ENCODE data around the gene ENO3. TPM values are rescaled to one million over a fixed set of nuclear protein-coding genes. Genes with fewer than 3 reads are reported as not detected.

Gene ENO3
- total RNA-seq, 4 donors from 2014 or later, result 2.5 to 211 (median 12.9) TPM

DNA sequence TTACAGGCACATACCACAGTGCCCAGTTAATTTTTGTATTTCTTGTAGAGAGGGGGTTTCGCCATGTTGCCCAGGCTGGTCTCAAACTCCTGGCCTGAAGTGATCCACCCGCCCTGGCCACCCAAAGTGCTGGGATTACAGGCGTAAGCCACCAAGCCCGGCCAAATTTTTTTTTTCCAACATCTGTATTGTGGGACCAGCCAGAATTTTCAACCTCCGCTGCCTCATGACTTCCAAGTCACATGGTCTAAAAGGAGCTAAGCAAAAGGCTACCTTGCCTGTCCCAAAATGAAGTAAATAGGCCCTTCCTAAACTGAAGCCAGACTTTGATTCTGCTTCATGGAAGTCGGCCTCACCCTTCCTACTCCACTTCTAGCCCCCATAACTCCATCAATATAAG is 20.9 kb downstream of the ENO3 start:
- H3K36me3 ChIP-seq, result peaks cover 0 to 40% (median 8%) of the 10 kb centered on the region in 4 donors
- H3K9me3 ChIP-seq, result no peaks in the 10 kb centered on the region
- H3K27ac ChIP-seq, result peak overlapping the region in 1 of 4 donors; percentile 3
- in situ Hi-C loops (cut with MboI; ENCODE audit: low pct_ligation_motif_present in 1 of 4, low pct_unique_long_range_greater_than_20kb in 1 of 4, low sequenced_read_pairs in 3 of 4) (loop anchor here in 1 of 4 donors (10.0 kb wide), 1 partner anchor 57 kb away; no protein-coding TSS in a partner anchor), intact Hi-C loops (cut with DNase I; ENCODE audit: low total_unique reads) (loop anchor here (10.0 kb wide), 1 partner anchor 93 kb away; no protein-coding TSS in a partner anchor)
- 84% methylated on average over 6 of the region's 6 CpGs; no CpG with 5 or more reads in 1 of the 2 donors for WGBS, 2 donors (ENCODE audit: low coverage in 1 of 2)
- TF ChIP-seq EP300 (IDR thresholded peaks at IDR 0.05; ENCODE audit: low read depth) (no peak), POLR2A (IDR thresholded peaks at IDR 0.05) (no peak), POLR2AphosphoS5 (IDR thresholded peaks at IDR 0.05) (no peak)
- TF ChIP-seq, protein P1, sequence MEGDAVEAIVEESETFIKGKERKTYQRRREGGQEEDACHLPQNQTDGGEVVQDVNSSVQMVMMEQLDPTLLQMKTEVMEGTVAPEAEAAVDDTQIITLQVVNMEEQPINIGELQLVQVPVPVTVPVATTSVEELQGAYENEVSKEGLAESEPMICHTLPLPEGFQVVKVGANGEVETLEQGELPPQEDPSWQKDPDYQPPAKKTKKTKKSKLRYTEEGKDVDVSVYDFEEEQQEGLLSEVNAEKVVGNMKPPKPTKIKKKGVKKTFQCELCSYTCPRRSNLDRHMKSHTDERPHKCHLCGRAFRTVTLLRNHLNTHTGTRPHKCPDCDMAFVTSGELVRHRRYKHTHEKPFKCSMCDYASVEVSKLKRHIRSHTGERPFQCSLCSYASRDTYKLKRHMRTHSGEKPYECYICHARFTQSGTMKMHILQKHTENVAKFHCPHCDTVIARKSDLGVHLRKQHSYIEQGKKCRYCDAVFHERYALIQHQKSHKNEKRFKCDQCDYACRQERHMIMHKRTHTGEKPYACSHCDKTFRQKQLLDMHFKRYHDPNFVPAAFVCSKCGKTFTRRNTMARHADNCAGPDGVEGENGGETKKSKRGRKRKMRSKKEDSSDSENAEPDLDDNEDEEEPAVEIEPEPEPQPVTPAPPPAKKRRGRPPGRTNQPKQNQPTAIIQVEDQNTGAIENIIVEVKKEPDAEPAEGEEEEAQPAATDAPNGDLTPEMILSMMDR (IDR thresholded peaks at IDR 0.05), result no peak
- H3K27me3 ChIP-seq, result no peaks in the 10 kb centered on the region
- H3K4me3 ChIP-seq, result no peak overlapping the region
- peaks cover 12 to 20% (median 16%) of the 10 kb centered on the region in 4 donors for H3K4me1 ChIP-seq
- DNase-seq, result no peak

DNA sequence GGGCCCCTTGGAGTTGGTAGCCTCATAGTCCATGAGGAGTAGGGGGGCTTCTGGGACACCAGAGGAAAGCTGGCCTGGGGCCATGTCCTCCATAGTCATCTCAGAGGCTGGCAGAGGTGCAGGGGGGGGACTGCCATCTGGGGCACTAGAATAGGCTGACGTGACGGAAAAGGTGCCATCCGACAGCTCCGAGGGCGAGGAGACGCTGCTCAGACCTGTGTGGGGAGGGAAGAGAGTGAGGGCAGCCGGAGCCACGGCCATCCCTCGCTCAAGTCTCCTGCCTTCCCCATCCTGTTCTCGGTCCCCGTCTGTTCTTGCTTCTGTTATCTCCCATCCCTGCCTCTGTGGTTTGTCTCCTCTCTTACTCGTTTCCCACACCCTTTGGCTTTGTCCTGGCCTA is 21.4 kb downstream of the ENO3 start:
- Histone ChIP-seq H3K4me1 (peaks cover 12 to 20% (median 16%) of the 10 kb centered on the region in 4 donors), H3K27me3 (no peaks in the 10 kb centered on the region), H3K9me3 (no peaks in the 10 kb centered on the region), H3K4me3 (no peak overlapping the region), H3K36me3 (peaks cover 0 to 45% (median 11%) of the 10 kb centered on the region in 4 donors), H3K27ac (peak overlapping the region in 1 of 4 donors; percentile 3)
- in situ Hi-C loops (cut with MboI; ENCODE audit: low pct_ligation_motif_present in 1 of 4, low pct_unique_long_range_greater_than_20kb in 1 of 4, low sequenced_read_pairs in 3 of 4), result loop anchor here in 1 of 4 donors (10.0 kb wide), 1 partner anchor 58 kb away; no protein-coding TSS in a partner anchor
- intact Hi-C loops (cut with DNase I; ENCODE audit: low total_unique reads), result loop anchor here (10.0 kb wide), 1 partner anchor 92 kb away; no protein-coding TSS in a partner anchor
- no peak for DNase-seq
- TF ChIP-seq POLR2AphosphoS5 (IDR thresholded peaks at IDR 0.05) (peak in 1 of 3 donors; percentile 15), POLR2A (IDR thresholded peaks at IDR 0.05) (no peak)
- 89% methylated on average over 12 of the region's 12 CpGs; no CpG with 5 or more reads in 1 of the 2 donors for WGBS, 2 donors (ENCODE audit: low coverage in 1 of 2)

DNA sequence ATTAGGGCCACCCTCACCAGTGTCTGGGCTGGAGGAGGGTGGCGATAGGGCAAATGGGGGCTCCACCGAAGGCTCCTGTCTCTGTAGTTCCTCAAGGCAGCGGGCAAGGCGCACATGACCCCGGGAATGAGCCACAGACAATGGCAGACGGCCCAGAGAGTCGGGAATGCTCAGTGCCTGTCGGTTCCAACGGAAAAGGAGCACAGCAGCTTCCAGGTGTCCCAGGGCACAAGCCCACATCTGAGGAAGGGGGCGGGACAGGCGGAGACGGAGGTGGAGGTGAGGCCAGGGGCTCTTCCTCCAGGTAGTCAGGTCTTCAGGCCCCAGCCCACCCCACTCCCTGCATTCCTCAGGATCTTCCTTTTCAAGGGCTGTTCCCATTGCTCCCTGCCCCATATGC is 21.8 kb downstream of the ENO3 start:
- H3K36me3 ChIP-seq, result peaks cover 0 to 47% (median 13%) of the 10 kb centered on the region in 4 donors
- no peak overlapping the region for H3K27ac ChIP-seq
- no peaks in the 10 kb centered on the region for H3K27me3 ChIP-seq
- no peak overlapping the region for H3K4me3 ChIP-seq
- in situ Hi-C loops (cut with MboI; ENCODE audit: low pct_ligation_motif_present in 1 of 4, low pct_unique_long_range_greater_than_20kb in 1 of 4, low sequenced_read_pairs in 3 of 4) (loop anchor here in 1 of 4 donors (10.0 kb wide), 1 partner anchor 58 kb away; no protein-coding TSS in a partner anchor), intact Hi-C loops (cut with DNase I; ENCODE audit: low total_unique reads) (loop anchor here (10.0 kb wide), 1 partner anchor 92 kb away; no protein-coding TSS in a partner anchor)
- TF ChIP-seq, protein P1 (IDR thresholded peaks at IDR 0.05), result no peak
- no peak for TF ChIP-seq EP300 (IDR thresholded peaks at IDR 0.05; ENCODE audit: low read depth)
- TF ChIP-seq POLR2A (IDR thresholded peaks at IDR 0.05), result no peak
- no peak for TF ChIP-seq POLR2AphosphoS5 (IDR thresholded peaks at IDR 0.05)
- 92 to 100% methylated on average over 4 to 12 of the region's 12 CpGs for WGBS, 2 donors (ENCODE audit: low coverage in 1 of 2)
- H3K9me3 ChIP-seq, result no peaks in the 10 kb centered on the region
- no peak for DNase-seq
- H3K4me1 ChIP-seq, result peaks cover 12 to 20% (median 16%) of the 10 kb centered on the region in 4 donors

DNA sequence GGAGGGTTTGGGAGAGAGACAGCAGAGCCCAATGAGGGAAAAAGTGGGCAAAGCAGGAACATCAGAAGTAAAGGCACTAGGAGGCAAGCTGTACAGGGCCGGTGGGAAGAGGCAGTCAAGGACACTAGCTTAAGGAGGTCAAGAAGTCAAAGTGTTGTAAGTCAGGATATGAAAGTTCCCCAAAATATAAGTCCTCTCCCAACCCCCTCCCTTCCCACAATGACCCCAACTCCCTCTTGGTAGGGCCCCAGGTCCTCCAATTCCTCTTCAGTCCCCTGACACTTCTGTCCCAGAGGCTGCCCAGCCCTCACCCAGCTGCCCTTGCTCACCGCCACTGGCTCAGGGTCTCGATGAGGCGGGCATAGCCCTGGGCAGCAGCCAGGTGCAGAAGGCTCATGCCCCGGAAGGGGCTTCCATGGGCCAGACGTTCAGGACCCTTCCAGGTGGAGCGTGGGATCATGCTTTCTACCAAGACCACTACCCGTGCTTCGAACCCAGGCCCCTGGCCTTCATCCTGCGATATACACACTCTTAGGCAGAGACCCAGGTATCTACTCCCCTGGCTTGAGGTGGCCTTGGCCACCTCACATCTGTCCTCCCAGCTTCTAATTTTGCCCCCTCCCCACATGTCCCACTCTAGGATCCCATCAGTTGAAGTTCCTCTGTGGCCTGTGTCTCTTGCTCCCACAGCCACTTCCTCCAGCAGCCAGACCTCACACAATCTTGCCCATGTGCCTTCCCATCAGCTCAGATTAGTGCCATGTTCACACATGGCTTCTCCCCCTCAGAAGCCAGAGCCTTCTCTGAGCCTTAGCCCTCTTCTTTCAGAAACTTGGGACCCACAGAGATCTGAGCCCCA is 22.6 kb downstream of the ENO3 start:
- Histone ChIP-seq H3K27ac (no peak overlapping the region), H3K4me3 (no peak overlapping the region), H3K9me3 (no peaks in the 10 kb centered on the region), H3K27me3 (no peaks in the 10 kb centered on the region), H3K4me1 (peaks cover 6 to 14% (median 12%) of the 10 kb centered on the region in 4 donors), H3K36me3 (peaks cover 0 to 47% (median 17%) of the 10 kb centered on the region in 4 donors)
- DNase-seq, result no peak
- TF ChIP-seq EP300 (IDR thresholded peaks at IDR 0.05; ENCODE audit: low read depth) (no peak), POLR2AphosphoS5 (IDR thresholded peaks at IDR 0.05) (no peak), POLR2A (IDR thresholded peaks at IDR 0.05) (no peak)
- TF ChIP-seq, protein P1 (IDR thresholded peaks at IDR 0.05), result no peak
- intact Hi-C loops (cut with DNase I; ENCODE audit: low total_unique reads), result loop anchor here (10.0 kb wide), 1 partner anchor 91 kb away; no protein-coding TSS in a partner anchor
- in situ Hi-C loops (cut with MboI; ENCODE audit: low pct_ligation_motif_present in 1 of 4, low pct_unique_long_range_greater_than_20kb in 1 of 4, low sequenced_read_pairs in 3 of 4), result loop anchor here in 1 of 4 donors (10.0 kb wide), 1 partner anchor 59 kb away; no protein-coding TSS in a partner anchor
- WGBS, 2 donors (ENCODE audit: low coverage in 1 of 2), result 92% methylated on average over 10 of the region's 10 CpGs; no CpG with 5 or more reads in 1 of the 2 donors
